Erythroblast (primary cell): ENCODE data around the gene ARHGAP29.

Experiments used
- GATA1 ChIP-seq: IDR thresholded peaks from 2 replicates; pipeline ENCODE4 v1.6.1; 2011; ENCODE audit warnings: low read depth, mild to moderate bottlenecking, control low read depth, low read length, moderate library complexity
- POLR2A ChIP-seq: IDR thresholded peaks from 2 replicates; pipeline ENCODE4 v1.6.1; 2011; ENCODE audit warnings: mild to moderate bottlenecking, low read length

DNA sequence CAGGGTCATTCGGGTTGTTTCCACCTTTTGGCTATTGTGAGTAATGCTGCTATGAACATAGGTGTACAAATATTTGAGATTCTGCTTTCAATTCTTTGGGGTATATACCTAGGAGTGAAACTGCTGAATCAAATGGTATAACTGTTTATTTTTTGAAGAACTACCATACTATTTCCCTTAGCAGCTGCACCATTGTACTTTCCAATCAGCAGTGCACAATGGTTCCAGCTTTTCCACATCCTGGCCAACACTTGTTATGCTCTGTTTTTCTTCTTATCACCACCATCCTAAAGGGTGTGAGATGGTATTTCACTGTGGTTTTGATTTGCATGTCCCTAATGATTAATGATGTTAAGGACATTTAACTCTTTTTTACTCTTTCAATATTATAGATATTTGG lies 112.8 kb downstream of the ARHGAP29 start:
- TF ChIP-seq POLR2A (no peak), GATA1 (no peak)
